ENCODE data around the gene TXNRD3. TPM values are rescaled to one million over a fixed set of nuclear protein-coding genes. Genes with fewer than 3 reads are reported as not detected.

The TXNRD3 gene
- total RNA-seq, 1 experiment from 2014 or later = 6.9 TPM

- Mint-ChIP-seq H3K36me3 (no peaks in the 10 kb centered on the region), H3K27ac (no peak overlapping the region)
- ATAC-seq = no peak
Observed at GRCh38 chr3:126636436-126636835, 18.5 kb downstream of the TXNRD3 start.

More at GRCh38 chr3:126636436-126636835, 18.5 kb downstream of the TXNRD3 start:
- no peak for TF ChIP-seq CREB1 (CRISPR knock-in tag; IDR thresholded peaks at IDR 0.05)
- no peak for TF ChIP-seq ATF2 (CRISPR knock-in tag; IDR thresholded peaks at IDR 0.05; ENCODE audit: borderline replicate concordance, low read depth)
- TF ChIP-seq TEAD4 (CRISPR knock-in tag; IDR thresholded peaks at IDR 0.05) = no peak
- TF ChIP-seq MXD4 (CRISPR knock-in tag; IDR thresholded peaks at IDR 0.05; ENCODE audit: borderline replicate concordance) = no peak
- TF ChIP-seq EMX1 (CRISPR knock-in tag; IDR thresholded peaks at IDR 0.05) = no peak
- no peak for TF ChIP-seq GRHL2 (CRISPR knock-in tag; IDR thresholded peaks at IDR 0.05; ENCODE audit: insufficient replicate concordance, severe bottlenecking)
- TF ChIP-seq OVOL2 (CRISPR knock-in tag; IDR thresholded peaks at IDR 0.05; ENCODE audit: borderline replicate concordance) = no peak
- TF ChIP-seq JUN (CRISPR knock-in tag; IDR thresholded peaks at IDR 0.05) = no peak
- no peak for TF ChIP-seq MLX (CRISPR knock-in tag; IDR thresholded peaks at IDR 0.05)
- no peak for TF ChIP-seq RORB (CRISPR knock-in tag; IDR thresholded peaks at IDR 0.05)
- TF ChIP-seq ZNF138 (CRISPR knock-in tag; conservative IDR thresholded peaks at IDR 0.05) = no peak
- TF ChIP-seq STAT6 (CRISPR knock-in tag; conservative IDR thresholded peaks at IDR 0.05; ENCODE audit: low read depth) = no peak
- TF ChIP-seq ZBTB21 (CRISPR knock-in tag; IDR thresholded peaks at IDR 0.05; ENCODE audit: borderline replicate concordance) = no peak
- TF ChIP-seq NFATC4 (CRISPR knock-in tag; IDR thresholded peaks at IDR 0.05) = no peak
- TF ChIP-seq ZNF425 (CRISPR knock-in tag; conservative IDR thresholded peaks at IDR 0.05) = no peak
- no peak for TF ChIP-seq PRDM15 (CRISPR knock-in tag; IDR thresholded peaks at IDR 0.05)
- no peak for TF ChIP-seq FOXP4 (CRISPR knock-in tag; IDR thresholded peaks at IDR 0.05)
- no peak for TF ChIP-seq NFYB (CRISPR knock-in tag; conservative IDR thresholded peaks at IDR 0.05; ENCODE audit: low read depth)
- no peak for TF ChIP-seq HMGXB4 (CRISPR knock-in tag; IDR thresholded peaks at IDR 0.05)
- TF ChIP-seq E2F5 (CRISPR knock-in tag; IDR thresholded peaks at IDR 0.05) = no peak
- CTCF ChIA-PET = interaction anchor here (0.6 kb wide), 1 partner anchor 149 kb away, joined by 3 read pairs; no protein-coding TSS in a partner anchor
- Mint-ChIP-seq H3K4me1 (no peaks in the 10 kb centered on the region), H3K27me3 (ENCODE audit: low read depth) (no peaks in the 10 kb centered on the region), H3K4me3 (no peak overlapping the region), H3K9me3 (no peaks in the 10 kb centered on the region)
- POLR2A ChIA-PET = no interaction called here
- no peak for DNase-seq (ENCODE audit: low spot score)

Measured in WTC11 (cell line).